WERI-Rb-1 (cell line): ENCODE results near the gene SHC2.
A peak's percentile ranks its signal among the peaks of the same experiment; 100 is the strongest.
"Not testable (repeated sequence)": the region's sequence is repeated elsewhere in the genome, so short reads cannot be mapped to it uniquely, and the experiment has no call there.

Experiments used
- DNase-seq: peaks from one replicate; pipeline ENCODE4 v3.0.0-alpha.2; 2020
- H3K27ac ChIP-seq: fragments of 250-450 bp; sonication (Bioruptor Pico); 2 replicates; pipeline ENCODE4 v1.5.1; 2020; ENCODE audit warnings: mild to moderate bottlenecking, moderate library complexity
- H3K27me3 ChIP-seq: fragments of 250-450 bp; sonication (Bioruptor Pico); 2 replicates; pipeline ENCODE4 v1.5.1; 2021; ENCODE audit warnings: mild to moderate bottlenecking, low read depth, moderate library complexity; ENCODE audit not compliant: insufficient read depth, severe bottlenecking
- H3K36me3 ChIP-seq: fragments of 250-450 bp; sonication (Bioruptor Pico); 2 replicates; pipeline ENCODE4 v1.5.1; 2020; ENCODE audit warnings: mild to moderate bottlenecking, moderate library complexity
- H3K4me3 ChIP-seq: 2 replicates; pipeline ENCODE4 v1.5.1; 2011; ENCODE audit warnings: low read depth, mild to moderate bottlenecking, control low read depth, low read length
- H3K9me3 ChIP-seq: fragments of 250-450 bp; sonication (Bioruptor Pico); 2 replicates; pipeline ENCODE4 v1.5.1; 2021; ENCODE audit warnings: mild to moderate bottlenecking, moderate library complexity; ENCODE audit not compliant: severe bottlenecking
- TF ChIP-seq, protein P1 (sequence below): IDR thresholded peaks from 2 replicates; pipeline ENCODE4 v1.5.1; 2011; ENCODE audit warnings: low read depth, mild to moderate bottlenecking, control low read depth, inconsistent platforms, low read length

Gene SHC2

DNA sequence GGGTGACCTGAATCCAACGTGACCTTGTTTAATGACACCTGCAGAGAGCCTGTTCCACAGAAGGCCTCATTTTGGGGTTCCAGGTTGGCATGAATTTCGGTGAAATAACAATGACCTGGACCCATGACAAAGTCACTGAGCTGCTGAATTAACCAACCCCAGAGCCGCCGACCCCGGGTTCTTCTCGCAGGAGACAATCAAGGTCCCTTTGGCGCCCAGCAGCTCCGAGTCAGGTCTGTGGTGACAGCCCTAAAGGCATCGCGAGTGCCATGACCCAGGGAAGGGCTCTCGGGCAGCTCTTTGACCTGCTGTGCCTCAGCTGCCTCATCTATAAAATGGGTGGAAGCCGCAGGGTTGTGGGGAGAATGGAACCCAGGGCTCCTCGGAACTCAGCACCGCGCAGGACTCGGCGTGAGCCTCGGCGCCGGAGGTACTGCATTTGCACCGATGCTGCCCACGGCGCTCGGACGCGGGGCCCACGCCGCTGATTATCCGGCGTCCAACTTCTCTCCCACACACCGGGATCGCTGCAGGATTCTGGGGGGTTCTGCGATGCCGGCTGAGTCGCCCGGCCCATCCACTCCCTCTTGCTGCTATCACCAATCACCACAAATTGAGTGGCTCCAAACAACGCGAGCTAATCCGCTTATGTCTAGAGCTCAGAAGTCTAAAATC is 5.7 kb downstream of the SHC2 start:
- Histone ChIP-seq H3K9me3 (no peaks in the 10 kb centered on the region), H3K4me3 (no peak overlapping the region), H3K36me3 (peaks cover 20% of the 10 kb centered on the region), H3K27me3 (no peaks in the 10 kb centered on the region), H3K27ac (no peak overlapping the region)
- TF ChIP-seq, protein P1, sequence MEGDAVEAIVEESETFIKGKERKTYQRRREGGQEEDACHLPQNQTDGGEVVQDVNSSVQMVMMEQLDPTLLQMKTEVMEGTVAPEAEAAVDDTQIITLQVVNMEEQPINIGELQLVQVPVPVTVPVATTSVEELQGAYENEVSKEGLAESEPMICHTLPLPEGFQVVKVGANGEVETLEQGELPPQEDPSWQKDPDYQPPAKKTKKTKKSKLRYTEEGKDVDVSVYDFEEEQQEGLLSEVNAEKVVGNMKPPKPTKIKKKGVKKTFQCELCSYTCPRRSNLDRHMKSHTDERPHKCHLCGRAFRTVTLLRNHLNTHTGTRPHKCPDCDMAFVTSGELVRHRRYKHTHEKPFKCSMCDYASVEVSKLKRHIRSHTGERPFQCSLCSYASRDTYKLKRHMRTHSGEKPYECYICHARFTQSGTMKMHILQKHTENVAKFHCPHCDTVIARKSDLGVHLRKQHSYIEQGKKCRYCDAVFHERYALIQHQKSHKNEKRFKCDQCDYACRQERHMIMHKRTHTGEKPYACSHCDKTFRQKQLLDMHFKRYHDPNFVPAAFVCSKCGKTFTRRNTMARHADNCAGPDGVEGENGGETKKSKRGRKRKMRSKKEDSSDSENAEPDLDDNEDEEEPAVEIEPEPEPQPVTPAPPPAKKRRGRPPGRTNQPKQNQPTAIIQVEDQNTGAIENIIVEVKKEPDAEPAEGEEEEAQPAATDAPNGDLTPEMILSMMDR, result no peak
- DNase-seq, result peak; percentile 29

GRCh38 chr19:453606-454005 is 7.2 kb downstream of the SHC2 start:
- no peak for DNase-seq
- Histone ChIP-seq H3K36me3 (peaks cover 20% of the 10 kb centered on the region), H3K4me3 (no peak overlapping the region), H3K27ac (no peak overlapping the region), H3K27me3 (no peaks in the 10 kb centered on the region), H3K9me3 (no peaks in the 10 kb centered on the region)
- TF ChIP-seq, protein P1, result no peak

GRCh38 chr19:452829-453228 is 8.0 kb downstream of the SHC2 start:
- peaks cover 20% of the 10 kb centered on the region for H3K36me3 ChIP-seq
- H3K4me3 ChIP-seq, result no peak overlapping the region
- TF ChIP-seq, protein P1, result no peak
- no peak for DNase-seq
- H3K9me3 ChIP-seq, result no peaks in the 10 kb centered on the region
- H3K27ac ChIP-seq, result no peak overlapping the region
- no peaks in the 10 kb centered on the region for H3K27me3 ChIP-seq

- not testable (repeated sequence) for H3K9me3 ChIP-seq, H3K27ac ChIP-seq, DNase-seq, H3K4me3 ChIP-seq, H3K27me3 ChIP-seq
- peaks cover 22% of the 10 kb centered on the region for H3K36me3 ChIP-seq
These were observed 9.8 kb downstream of the SHC2 start for GRCh38 chr19:450912-451481.

GRCh38 chr19:449916-450315 is 10.9 kb downstream of the SHC2 start:
- Histone ChIP-seq H3K27ac (no peak overlapping the region), H3K4me3 (no peak overlapping the region), H3K9me3 (no peaks in the 10 kb centered on the region), H3K36me3 (peaks cover 14% of the 10 kb centered on the region), H3K27me3 (no peaks in the 10 kb centered on the region)
- no peak for DNase-seq
- TF ChIP-seq, protein P1, result no peak

DNA sequence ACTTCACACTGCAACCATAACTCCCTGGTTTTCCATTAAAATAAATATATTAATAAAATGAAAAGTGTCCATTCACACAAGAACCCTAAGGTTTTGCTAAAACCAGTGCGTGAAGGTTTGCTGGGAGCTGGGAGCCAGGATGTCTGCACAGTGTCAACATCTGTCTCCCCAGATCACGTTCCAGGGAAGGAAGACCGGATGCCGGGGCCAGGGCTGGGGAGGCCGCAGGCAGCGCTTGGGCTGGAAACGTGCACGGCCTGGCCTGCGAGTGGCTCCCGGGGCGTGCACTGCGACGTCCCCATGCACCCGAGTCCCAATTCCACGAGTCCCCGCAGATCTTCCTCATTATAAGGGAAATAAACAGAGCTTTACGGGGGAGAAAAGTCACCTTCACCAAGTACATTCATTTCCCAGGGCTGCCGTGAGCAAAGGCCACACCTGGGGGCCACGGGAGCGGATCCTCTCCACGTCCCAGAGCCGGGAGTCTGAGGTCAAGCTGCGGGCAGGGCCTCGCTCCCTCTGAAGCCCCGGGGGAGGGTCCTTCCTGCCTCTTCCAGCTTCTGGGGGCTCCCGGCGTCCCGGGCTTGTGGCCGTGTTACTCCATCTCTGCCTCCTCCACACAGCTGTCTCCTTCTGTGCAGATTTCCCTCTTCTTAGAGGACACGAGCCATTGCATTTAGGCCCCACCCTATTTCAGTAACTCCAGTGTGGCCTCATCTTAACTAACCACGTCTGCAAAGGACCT is 12.8 kb downstream of the SHC2 start:
- DNase-seq, result no peak
- Histone ChIP-seq H3K27ac (no peak overlapping the region), H3K27me3 (no peaks in the 10 kb centered on the region), H3K36me3 (peaks cover 8% of the 10 kb centered on the region), H3K9me3 (no peaks in the 10 kb centered on the region), H3K4me3 (no peak overlapping the region)
- TF ChIP-seq, protein P1, result no peak
